CD4-positive, alpha-beta T cell treated with Interleukin-4 for 1 hour (primary cell): ENCODE measurements around the gene YWHAH.

Source experiments
- DNase-seq, 2 donors: peaks; one replicate each; pipeline ENCODE4 v3.0.0-alpha.2; 2020 to 2022

The YWHAH gene

GRCh38 chr22:31923747-31924146 is 20.6 kb upstream of the YWHAH start:
- no peak for DNase-seq

- DNase-seq: no peak
These were observed 19.3 kb upstream of the YWHAH start for GRCh38 chr22:31925056-31925455.

- no peak for DNase-seq
These were observed 18.3 kb upstream of the YWHAH start for GRCh38 chr22:31926024-31926423.

GRCh38 chr22:31926969-31927368 is 17.4 kb upstream of the YWHAH start:
- DNase-seq: no peak

- no peak for DNase-seq
These were observed 16.8 kb upstream of the YWHAH start for GRCh38 chr22:31927562-31927961.

- no peak for DNase-seq
These were observed 15.0 kb upstream of the YWHAH start for GRCh38 chr22:31929167-31929930.

- DNase-seq: no peak
These were observed 11.5 kb upstream of the YWHAH start for GRCh38 chr22:31932863-31933262.

GRCh38 chr22:31933406-31933805 is 10.9 kb upstream of the YWHAH start:
- no peak for DNase-seq

- DNase-seq: no peak
These were observed 10.4 kb upstream of the YWHAH start for GRCh38 chr22:31933816-31934482.

GRCh38 chr22:31935961-31936635 is 8.2 kb upstream of the YWHAH start:
- DNase-seq: no peak

GRCh38 chr22:31937341-31937740 is 7.0 kb upstream of the YWHAH start:
- DNase-seq: no peak

GRCh38 chr22:31938296-31938695 is 6.0 kb upstream of the YWHAH start:
- no peak for DNase-seq

- DNase-seq: no peak
These were observed 3.8 kb upstream of the YWHAH start for GRCh38 chr22:31940506-31940905.

- no peak for DNase-seq
These were observed 2.2 kb upstream of the YWHAH start for GRCh38 chr22:31942091-31942490.

- no peak for DNase-seq
These were observed 943 bp upstream of the YWHAH start for GRCh38 chr22:31943206-31943977.

- DNase-seq: peak in 1 of 2 donors; percentile 17
These were observed 536 bp downstream of the YWHAH start for GRCh38 chr22:31944700-31945442.

- DNase-seq: no peak
These were observed 1.1 kb downstream of the YWHAH start for GRCh38 chr22:31945443-31945855.

GRCh38 chr22:31945971-31946680 is 1.8 kb downstream of the YWHAH start:
- DNase-seq: no peak

- DNase-seq: peak; percentile 51 to 75
These were observed 3.0 kb downstream of the YWHAH start for GRCh38 chr22:31947296-31947695.

GRCh38 chr22:31948002-31948401 is 3.7 kb downstream of the YWHAH start:
- DNase-seq: no peak

- DNase-seq: no peak
These were observed 5.9 kb downstream of the YWHAH start for GRCh38 chr22:31950226-31950625.
